ENCODE results near the gene C14orf132.
"Not testable (repeated sequence)": the region's sequence is repeated elsewhere in the genome, so short reads cannot be mapped to it uniquely, and the experiment has no call there.

Gene C14orf132

DNA sequence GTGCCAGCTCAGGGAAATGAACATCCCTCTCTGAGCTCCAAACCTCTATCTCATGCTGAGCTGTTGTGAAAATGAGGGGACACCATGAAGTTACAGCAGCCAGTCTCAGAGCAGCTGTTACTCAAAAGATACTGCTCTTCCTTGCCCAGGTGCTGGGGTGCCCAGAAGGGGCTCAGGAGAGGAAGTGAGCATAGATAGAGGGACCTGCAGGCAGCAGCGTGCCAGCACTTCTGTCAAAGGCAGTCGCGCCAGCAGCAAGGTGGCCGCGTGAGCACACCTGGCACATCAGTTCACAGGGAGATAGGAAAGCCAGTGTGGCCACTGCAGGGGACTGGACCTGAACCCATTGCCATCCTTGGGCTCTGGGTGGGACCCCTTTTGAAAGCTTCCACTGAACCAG, 27.8 kb downstream of the C14orf132 start:
- DNase-seq (ENCODE audit: low read depth, low spot score) = no peak

DNA sequence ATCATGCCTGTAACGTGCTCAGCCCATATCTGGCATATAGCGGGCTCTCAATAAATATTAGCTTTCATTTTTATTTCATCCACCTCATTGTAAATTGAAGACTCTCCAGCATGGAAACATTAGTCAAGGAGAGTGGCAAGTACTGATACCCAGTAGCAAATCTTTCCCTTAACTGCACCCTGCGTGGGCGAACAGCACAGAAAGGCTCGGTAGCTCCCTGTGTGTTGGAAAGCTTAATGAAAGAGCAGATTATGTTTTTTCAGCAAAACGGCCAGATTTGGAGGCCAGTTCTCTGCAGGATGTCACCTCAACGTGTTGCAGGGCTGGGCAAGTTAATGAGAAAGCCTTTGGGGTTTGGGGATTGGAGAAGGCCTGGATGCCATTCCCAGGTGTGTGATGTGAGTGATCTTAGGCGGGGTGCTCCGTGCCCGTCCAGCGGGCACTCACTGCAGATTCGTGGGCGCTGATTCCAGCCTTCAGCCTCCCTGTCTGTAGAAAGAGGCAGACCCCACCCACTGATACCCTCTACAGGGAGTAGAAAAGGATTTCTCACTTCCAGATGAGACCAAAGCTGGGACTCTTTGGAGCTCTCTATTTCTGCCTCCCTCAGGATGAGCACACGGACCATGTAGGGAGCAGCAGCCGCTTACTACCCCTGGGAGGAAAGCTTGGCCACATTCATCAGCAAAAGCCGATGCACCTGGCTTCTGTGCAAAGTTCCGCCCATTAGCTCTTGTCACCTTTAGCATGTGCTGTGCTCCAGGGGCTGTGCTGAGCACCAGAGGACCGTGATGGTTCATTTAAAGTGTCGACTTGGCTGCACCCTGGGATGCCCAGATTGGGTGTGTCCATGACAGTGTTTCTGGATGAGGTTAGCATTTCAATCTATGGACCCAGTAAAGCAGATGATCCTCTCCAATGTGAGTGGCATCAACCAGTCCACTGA, 29.1 kb downstream of the C14orf132 start:
- no peak for DNase-seq (ENCODE audit: low read depth, low spot score)
- no peak overlapping the region for H3K4me3 ChIP-seq (ENCODE audit: low read depth, low read length)
- POLR2A ChIA-PET = no interaction called here
- CTCF ChIA-PET = interaction anchor here (0.8 to 1.6 kb wide), 2 partner anchors 70 to 207 kb away, joined by 4 read pairs; no protein-coding TSS in a partner anchor
- TF ChIP-seq, protein P1, sequence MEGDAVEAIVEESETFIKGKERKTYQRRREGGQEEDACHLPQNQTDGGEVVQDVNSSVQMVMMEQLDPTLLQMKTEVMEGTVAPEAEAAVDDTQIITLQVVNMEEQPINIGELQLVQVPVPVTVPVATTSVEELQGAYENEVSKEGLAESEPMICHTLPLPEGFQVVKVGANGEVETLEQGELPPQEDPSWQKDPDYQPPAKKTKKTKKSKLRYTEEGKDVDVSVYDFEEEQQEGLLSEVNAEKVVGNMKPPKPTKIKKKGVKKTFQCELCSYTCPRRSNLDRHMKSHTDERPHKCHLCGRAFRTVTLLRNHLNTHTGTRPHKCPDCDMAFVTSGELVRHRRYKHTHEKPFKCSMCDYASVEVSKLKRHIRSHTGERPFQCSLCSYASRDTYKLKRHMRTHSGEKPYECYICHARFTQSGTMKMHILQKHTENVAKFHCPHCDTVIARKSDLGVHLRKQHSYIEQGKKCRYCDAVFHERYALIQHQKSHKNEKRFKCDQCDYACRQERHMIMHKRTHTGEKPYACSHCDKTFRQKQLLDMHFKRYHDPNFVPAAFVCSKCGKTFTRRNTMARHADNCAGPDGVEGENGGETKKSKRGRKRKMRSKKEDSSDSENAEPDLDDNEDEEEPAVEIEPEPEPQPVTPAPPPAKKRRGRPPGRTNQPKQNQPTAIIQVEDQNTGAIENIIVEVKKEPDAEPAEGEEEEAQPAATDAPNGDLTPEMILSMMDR (IDR thresholded peaks at IDR 0.05; ENCODE audit: insufficient read depth, low read length, missing control alignments) = no peak

More for the DNA sequence above, 27.8 kb downstream of the C14orf132 start:
- H3K4me3 ChIP-seq (ENCODE audit: low read depth, low read length) = no peak overlapping the region
- ChIA-PET POLR2A (interaction anchor here (0.5 kb wide), 1 partner anchor 913 kb away, joined by 4 read pairs; no protein-coding TSS in a partner anchor), CTCF (no interaction called here)
- TF ChIP-seq, protein P1 (IDR thresholded peaks at IDR 0.05; ENCODE audit: insufficient read depth, low read length, missing control alignments) = no peak

DNA sequence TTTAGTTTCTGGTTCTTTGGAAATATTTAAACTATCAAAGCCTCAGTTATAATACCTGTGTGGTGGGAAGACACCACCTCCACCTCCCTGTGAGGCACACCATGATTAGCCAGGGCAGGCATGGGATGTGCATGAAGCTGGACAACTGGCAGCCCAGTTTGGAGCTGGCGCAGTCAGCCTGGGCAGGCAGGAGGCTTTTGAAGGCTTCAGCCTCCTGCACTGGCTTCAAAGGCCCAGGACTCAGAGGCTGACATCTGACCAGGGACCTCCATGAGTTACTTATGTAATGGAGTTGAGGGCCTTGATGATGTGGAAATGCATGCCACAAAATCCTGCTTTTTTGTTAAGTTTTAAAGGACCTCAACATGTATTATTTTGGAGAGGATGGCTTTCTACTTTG, 30.3 kb downstream of the C14orf132 start:
- ChIA-PET POLR2A (no interaction called here), CTCF (no interaction called here)
- no peak overlapping the region for H3K4me3 ChIP-seq (ENCODE audit: low read depth, low read length)
- no peak for DNase-seq (ENCODE audit: low read depth, low spot score)
- TF ChIP-seq, protein P1 (IDR thresholded peaks at IDR 0.05; ENCODE audit: insufficient read depth, low read length, missing control alignments) = no peak

DNA sequence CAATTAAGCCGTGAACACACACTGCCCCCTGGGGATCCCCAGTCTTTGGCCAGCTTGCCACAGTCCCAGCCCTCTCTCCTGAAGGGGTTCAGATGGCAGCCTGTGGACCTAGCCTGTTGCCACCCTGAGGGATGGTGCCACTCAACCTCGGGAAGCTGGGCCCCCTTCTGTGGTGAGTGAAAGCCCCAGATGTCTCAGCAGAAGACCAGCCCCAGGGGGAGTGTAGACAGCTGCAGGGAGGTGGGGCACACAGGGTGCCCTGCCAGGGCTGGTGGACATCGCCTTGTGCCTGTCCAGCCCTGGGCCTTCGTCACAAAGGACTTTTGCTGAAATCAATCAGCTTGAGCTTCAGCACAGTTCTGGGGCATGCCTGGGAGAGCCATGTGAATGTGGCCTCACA, 32.4 kb downstream of the C14orf132 start:
- ChIA-PET POLR2A (no interaction called here), CTCF (interaction anchor here (1.1 to 1.2 kb wide), 2 partner anchors 15 to 73 kb away, joined by 3 to 4 read pairs; no protein-coding TSS in a partner anchor)
- TF ChIP-seq, protein P1 (IDR thresholded peaks at IDR 0.05; ENCODE audit: insufficient read depth, low read length, missing control alignments) = no peak
- no peak for DNase-seq (ENCODE audit: low read depth, low spot score)
- no peak overlapping the region for H3K4me3 ChIP-seq (ENCODE audit: low read depth, low read length)

DNA sequence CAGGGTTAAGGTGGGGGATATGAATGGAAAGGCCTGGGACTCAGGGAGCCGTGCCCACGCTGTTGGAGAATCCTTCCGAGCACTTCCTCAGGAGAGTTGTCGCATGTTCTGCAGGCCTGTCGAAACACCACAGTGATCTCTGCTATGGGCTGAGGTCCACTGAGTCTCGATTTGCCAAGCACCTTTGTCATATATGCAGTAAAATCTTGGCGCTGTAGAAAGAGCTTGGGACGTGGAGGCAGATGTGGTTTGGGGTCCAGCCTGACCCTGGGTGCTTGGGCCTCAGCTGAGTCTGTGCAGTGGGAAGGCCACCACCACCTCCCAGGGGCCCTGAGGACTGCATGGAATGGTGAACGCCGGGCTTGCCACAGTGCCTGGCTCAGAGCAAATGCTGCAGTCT, 32.9 kb downstream of the C14orf132 start:
- no peak for DNase-seq (ENCODE audit: low read depth, low spot score)
- TF ChIP-seq, protein P1 (IDR thresholded peaks at IDR 0.05; ENCODE audit: insufficient read depth, low read length, missing control alignments) = no peak
- H3K4me3 ChIP-seq (ENCODE audit: low read depth, low read length) = no peak overlapping the region
- CTCF ChIA-PET = interaction anchor here (1.1 to 1.2 kb wide), 2 partner anchors 15 to 73 kb away, joined by 3 to 4 read pairs; no protein-coding TSS in a partner anchor
- POLR2A ChIA-PET = no interaction called here

DNA sequence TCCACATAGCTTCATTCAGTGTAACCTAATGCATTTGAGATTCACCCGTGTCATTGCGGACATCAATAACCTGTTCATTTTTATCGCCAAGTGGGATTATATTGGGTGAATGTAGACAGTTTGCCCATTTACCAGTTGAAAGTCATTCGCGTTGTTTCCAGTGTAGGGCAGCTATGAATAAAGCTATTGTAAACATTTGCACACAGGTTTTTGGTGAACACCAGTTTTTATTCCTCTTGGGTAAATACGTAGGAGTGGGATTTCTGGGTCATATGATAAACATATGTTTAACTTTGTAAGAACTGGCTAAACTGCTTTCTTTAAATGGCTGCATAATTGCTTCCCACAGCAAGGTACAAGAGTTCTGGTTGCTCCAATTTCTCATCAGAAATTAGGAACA, 33.6 kb downstream of the C14orf132 start:
- DNase-seq (ENCODE audit: low read depth, low spot score) = no peak
- CTCF ChIA-PET = interaction anchor here (1.0 to 1.2 kb wide), 3 partner anchors 14 to 74 kb away, joined by 3 read pairs; no protein-coding TSS in a partner anchor
- POLR2A ChIA-PET = no interaction called here
- TF ChIP-seq, protein P1 (IDR thresholded peaks at IDR 0.05; ENCODE audit: insufficient read depth, low read length, missing control alignments) = no peak
- H3K4me3 ChIP-seq (ENCODE audit: low read depth, low read length) = no peak overlapping the region

DNA sequence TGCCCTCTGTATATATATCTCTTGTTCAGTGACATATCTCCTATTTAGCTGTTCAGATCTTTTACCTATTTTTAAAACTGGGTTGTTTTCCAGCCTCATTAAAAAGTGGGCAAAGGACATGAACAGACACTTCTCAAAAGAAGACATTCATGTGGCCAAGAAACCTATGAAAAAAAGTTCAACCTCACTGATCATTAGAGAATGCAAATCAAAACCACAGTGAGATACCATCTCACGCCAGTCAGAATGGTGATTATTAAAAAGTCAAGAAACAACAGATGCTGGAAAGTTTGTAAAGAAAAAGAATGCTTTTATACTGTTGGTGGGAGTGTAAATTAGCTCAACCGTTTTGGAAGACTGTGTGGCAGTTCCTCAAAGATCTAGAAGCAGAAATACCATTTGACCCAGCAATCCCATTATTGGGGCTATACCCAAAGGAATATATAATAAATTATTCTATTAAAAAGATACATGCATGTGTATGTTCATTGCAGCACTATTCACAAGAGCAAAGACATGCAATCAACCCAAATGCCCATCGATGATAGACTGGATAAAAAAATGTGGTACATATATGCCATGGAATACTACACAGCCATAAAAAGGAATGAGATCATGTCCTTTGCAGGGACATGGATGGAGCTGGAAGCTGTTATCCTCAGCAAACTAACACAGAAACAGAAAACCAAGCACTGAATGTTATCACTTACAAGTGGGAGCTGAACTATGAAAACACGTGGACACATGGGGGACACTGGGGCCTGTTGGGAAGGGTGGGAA, 34.3 kb downstream of the C14orf132 start:
- ChIA-PET CTCF (interaction anchor here (0.6 to 1.1 kb wide), 4 partner anchors 25 to 201 kb away, joined by 3 read pairs; no protein-coding TSS in a partner anchor), POLR2A (interaction anchor here (0.6 kb wide), 1 partner anchor 199 kb away, joined by 3 read pairs; no protein-coding TSS in a partner anchor)

More for the DNA sequence above, 34.3 kb downstream of the C14orf132 start:
- H3K4me3 ChIP-seq (ENCODE audit: low read depth, low read length); DNase-seq (ENCODE audit: low read depth, low spot score): not testable (repeated sequence)
